Panc1 (cell line): ENCODE results near the gene ZSCAN5C.

Source experiments
- POLR2AphosphoS5 ChIP-seq: IDR thresholded peaks from 2 replicates; pipeline ENCODE4 v1.6.1; 2012; ENCODE audit warnings: mild to moderate bottlenecking, low read depth, low read length, moderate library complexity
- TCF7L2 ChIP-seq: IDR thresholded peaks from 2 replicates; pipeline ENCODE4 v1.6.1; 2011; ENCODE audit warnings: mild to moderate bottlenecking, low read depth, low read length, inconsistent platforms
- TF ChIP-seq, protein P1 (sequence below): fragments of 450-650 bp; IDR thresholded peaks from 2 replicates; pipeline ENCODE4 v1.5.1; 2017; ENCODE audit warnings: mild to moderate bottlenecking
- TF ChIP-seq, protein P2 (sequence below), 2 experiments: IDR thresholded peaks; 2 replicates each; pipeline ENCODE4 v1.6.1; 2011 to 2012; ENCODE audit warnings: low read depth in 2 of 2, control low read depth in 1 of 2, low read length in 1 of 2, mild to moderate bottlenecking in 1 of 2, moderate library complexity in 1 of 2; ENCODE audit not compliant: insufficient read depth in 1 of 2

DNA sequence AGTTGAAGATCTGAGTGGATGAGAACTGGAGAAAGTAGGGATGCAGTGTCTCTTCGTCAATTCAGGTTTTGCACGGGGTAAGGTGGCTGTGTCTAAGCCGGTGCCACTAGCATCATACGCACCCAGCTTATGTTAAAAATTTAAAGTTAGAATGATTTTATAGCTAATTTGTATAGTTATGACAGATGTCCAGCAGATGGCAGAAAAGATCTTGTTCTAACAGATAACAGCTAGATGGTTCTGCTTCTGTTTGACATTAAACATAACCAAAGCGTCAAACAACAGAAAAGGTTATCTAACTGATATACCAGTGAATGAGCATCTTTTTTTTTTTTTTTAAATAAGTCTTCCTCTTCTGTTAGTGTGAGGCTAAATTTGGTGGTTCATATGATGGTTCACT is 51.7 kb downstream of the ZSCAN5C start:
- TF ChIP-seq, protein P1, sequence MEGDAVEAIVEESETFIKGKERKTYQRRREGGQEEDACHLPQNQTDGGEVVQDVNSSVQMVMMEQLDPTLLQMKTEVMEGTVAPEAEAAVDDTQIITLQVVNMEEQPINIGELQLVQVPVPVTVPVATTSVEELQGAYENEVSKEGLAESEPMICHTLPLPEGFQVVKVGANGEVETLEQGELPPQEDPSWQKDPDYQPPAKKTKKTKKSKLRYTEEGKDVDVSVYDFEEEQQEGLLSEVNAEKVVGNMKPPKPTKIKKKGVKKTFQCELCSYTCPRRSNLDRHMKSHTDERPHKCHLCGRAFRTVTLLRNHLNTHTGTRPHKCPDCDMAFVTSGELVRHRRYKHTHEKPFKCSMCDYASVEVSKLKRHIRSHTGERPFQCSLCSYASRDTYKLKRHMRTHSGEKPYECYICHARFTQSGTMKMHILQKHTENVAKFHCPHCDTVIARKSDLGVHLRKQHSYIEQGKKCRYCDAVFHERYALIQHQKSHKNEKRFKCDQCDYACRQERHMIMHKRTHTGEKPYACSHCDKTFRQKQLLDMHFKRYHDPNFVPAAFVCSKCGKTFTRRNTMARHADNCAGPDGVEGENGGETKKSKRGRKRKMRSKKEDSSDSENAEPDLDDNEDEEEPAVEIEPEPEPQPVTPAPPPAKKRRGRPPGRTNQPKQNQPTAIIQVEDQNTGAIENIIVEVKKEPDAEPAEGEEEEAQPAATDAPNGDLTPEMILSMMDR = no peak
- TF ChIP-seq, protein P2, sequence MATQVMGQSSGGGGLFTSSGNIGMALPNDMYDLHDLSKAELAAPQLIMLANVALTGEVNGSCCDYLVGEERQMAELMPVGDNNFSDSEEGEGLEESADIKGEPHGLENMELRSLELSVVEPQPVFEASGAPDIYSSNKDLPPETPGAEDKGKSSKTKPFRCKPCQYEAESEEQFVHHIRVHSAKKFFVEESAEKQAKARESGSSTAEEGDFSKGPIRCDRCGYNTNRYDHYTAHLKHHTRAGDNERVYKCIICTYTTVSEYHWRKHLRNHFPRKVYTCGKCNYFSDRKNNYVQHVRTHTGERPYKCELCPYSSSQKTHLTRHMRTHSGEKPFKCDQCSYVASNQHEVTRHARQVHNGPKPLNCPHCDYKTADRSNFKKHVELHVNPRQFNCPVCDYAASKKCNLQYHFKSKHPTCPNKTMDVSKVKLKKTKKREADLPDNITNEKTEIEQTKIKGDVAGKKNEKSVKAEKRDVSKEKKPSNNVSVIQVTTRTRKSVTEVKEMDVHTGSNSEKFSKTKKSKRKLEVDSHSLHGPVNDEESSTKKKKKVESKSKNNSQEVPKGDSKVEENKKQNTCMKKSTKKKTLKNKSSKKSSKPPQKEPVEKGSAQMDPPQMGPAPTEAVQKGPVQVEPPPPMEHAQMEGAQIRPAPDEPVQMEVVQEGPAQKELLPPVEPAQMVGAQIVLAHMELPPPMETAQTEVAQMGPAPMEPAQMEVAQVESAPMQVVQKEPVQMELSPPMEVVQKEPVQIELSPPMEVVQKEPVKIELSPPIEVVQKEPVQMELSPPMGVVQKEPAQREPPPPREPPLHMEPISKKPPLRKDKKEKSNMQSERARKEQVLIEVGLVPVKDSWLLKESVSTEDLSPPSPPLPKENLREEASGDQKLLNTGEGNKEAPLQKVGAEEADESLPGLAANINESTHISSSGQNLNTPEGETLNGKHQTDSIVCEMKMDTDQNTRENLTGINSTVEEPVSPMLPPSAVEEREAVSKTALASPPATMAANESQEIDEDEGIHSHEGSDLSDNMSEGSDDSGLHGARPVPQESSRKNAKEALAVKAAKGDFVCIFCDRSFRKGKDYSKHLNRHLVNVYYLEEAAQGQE (IDR thresholded peaks at IDR 0.05; ENCODE audit: insufficient read depth in 1 of 2, low read depth in 2 of 2, low read length in 1 of 2) = no peak
- no peak for TF ChIP-seq POLR2AphosphoS5
- no peak for TF ChIP-seq TCF7L2
